DMS53 treated with DMSO at 0.1 percent for 48 hours (cell line): ENCODE measurements around the gene SORBS1.

Source experiments
- DNase-seq: peaks from one replicate; lab custom pipeline; 2025; ENCODE audit not compliant: unreplicated experiment; lab: John Stamatoyannopoulos, UW

SORBS1 gene

GRCh38 chr10:95561177-95561863, at the start of gene SORBS1:
Gene SORBS1, minus strand, starts transcription at chr10:95561371. Its CDS starts 120,236 bp downstream, at chr10:95441135.
- DNase-seq = peak; percentile 98

- no peak for DNase-seq
These were observed 49.6 kb upstream of the SORBS1 start for GRCh38 chr10:95610727-95611126.

GRCh38 chr10:95606922-95607321, 45.8 kb upstream of the SORBS1 start:
- DNase-seq = no peak

GRCh38 chr10:95605163-95605562, 44.0 kb upstream of the SORBS1 start:
- DNase-seq = no peak

GRCh38 chr10:95604630-95605029, 43.5 kb upstream of the SORBS1 start:
- DNase-seq = no peak

GRCh38 chr10:95602382-95602781, 41.2 kb upstream of the SORBS1 start:
- DNase-seq = no peak

GRCh38 chr10:95601116-95601719, 40.0 kb upstream of the SORBS1 start:
- DNase-seq = peak; percentile 85

- no peak for DNase-seq
These were observed 39.0 kb upstream of the SORBS1 start for GRCh38 chr10:95600158-95600557.

GRCh38 chr10:95597788-95598187, 36.6 kb upstream of the SORBS1 start:
- DNase-seq = no peak

- no peak for DNase-seq
These were observed 26.9 kb upstream of the SORBS1 start for GRCh38 chr10:95588025-95588424.

- DNase-seq = no peak
These were observed 18.8 kb upstream of the SORBS1 start for GRCh38 chr10:95579835-95580535.

- no peak for DNase-seq
These were observed 18.1 kb upstream of the SORBS1 start for GRCh38 chr10:95579292-95579691.

- DNase-seq = no peak
These were observed 17.4 kb upstream of the SORBS1 start for GRCh38 chr10:95578619-95579018.

- no peak for DNase-seq
These were observed 13.6 kb upstream of the SORBS1 start for GRCh38 chr10:95574649-95575365.

GRCh38 chr10:95573964-95574604, 12.9 kb upstream of the SORBS1 start:
- no peak for DNase-seq

- DNase-seq = no peak
These were observed 12.4 kb upstream of the SORBS1 start for GRCh38 chr10:95573527-95573926.

- DNase-seq = no peak
These were observed 11.1 kb upstream of the SORBS1 start for GRCh38 chr10:95572131-95572820.

GRCh38 chr10:95571390-95571789, 10.2 kb upstream of the SORBS1 start:
- no peak for DNase-seq

GRCh38 chr10:95569368-95569767, 8.2 kb upstream of the SORBS1 start:
- DNase-seq = no peak

- no peak for DNase-seq
These were observed 6.9 kb upstream of the SORBS1 start for GRCh38 chr10:95567903-95568630.
